HepG2 (cell line): ENCODE measurements around the gene QRICH2. TPM values are rescaled to one million over a fixed set of nuclear protein-coding genes. Genes with fewer than 3 reads are reported as not detected.
A peak's percentile ranks its signal among the peaks of the same experiment; 100 is the strongest.

Source experiments
- NR2C2 ChIP-seq: sonication (generic); formaldehyde crosslinking; IDR thresholded peaks from 2 replicates; pipeline ENCODE4 v1.4.0; 2020; ENCODE audit warnings: missing genetic modification reagents, mild to moderate bottlenecking, moderate library complexity, borderline replicate concordance
- SNAI1 ChIP-seq: sonication (generic); formaldehyde crosslinking; IDR thresholded peaks from 2 replicates; pipeline ENCODE4 v1.5.0; 2020; ENCODE audit warnings: mild to moderate bottlenecking, missing genetic modification reagents, borderline replicate concordance
- TSC22D2 ChIP-seq: sonication (generic); formaldehyde crosslinking; IDR thresholded peaks from 2 replicates; pipeline ENCODE4 v1.5.1; 2020; ENCODE audit warnings: missing genetic modification reagents, mild to moderate bottlenecking, borderline replicate concordance
- ZFP36L2 ChIP-seq: sonication (generic); formaldehyde crosslinking; IDR thresholded peaks from 2 replicates; pipeline ENCODE4 v1.4.0; 2020; ENCODE audit warnings: missing genetic modification reagents
- ZFYVE20 ChIP-seq: sonication (generic); formaldehyde crosslinking; IDR thresholded peaks from 2 replicates; pipeline ENCODE4 v1.8.0; 2023; ENCODE audit warnings: low read depth, mild to moderate bottlenecking, moderate library complexity, missing genetic modification reagents, borderline replicate concordance
- ZNF263 ChIP-seq: sonication (generic); formaldehyde crosslinking; IDR thresholded peaks from 2 replicates; pipeline ENCODE4 v1.4.0; 2020; ENCODE audit warnings: missing genetic modification reagents
- ZNF343 ChIP-seq: sonication (generic); formaldehyde crosslinking; IDR thresholded peaks from 2 replicates; pipeline ENCODE4 v1.4.0; 2020; ENCODE audit warnings: mild to moderate bottlenecking, missing genetic modification reagents
- ZNF530 ChIP-seq: sonication (generic); formaldehyde crosslinking; IDR thresholded peaks from 2 replicates; pipeline ENCODE4 v1.5.0; 2020; ENCODE audit warnings: low read depth, mild to moderate bottlenecking, missing genetic modification reagents
- ZNF883 ChIP-seq: sonication (generic); formaldehyde crosslinking; IDR thresholded peaks from 2 replicates; pipeline ENCODE4 v1.5.1; 2020; ENCODE audit warnings: mild to moderate bottlenecking, missing genetic modification reagents; ENCODE audit errors: not compliant biosample characterization
- polyA plus RNA-seq, 8 experiments: library from polyadenylated mRNA; depleted of rRNA in 3 of 8; stranded (reverse) in 7 of 8; unstranded in 1 of 8; fragments of >200 nt; fragmentation: Illumina TruSeq in 4 of 8; extraction: Trizol in 4 of 8; gene quantifications; 2 replicates each; pipeline versions ENCODE4 v1.2.1 to v1.2.3, GENCODE V29; 2011 to 2016; ENCODE audit warnings: low read depth in 4 of 8, missing spikeins in 1 of 8, mixed read lengths in 1 of 8; ENCODE audit not compliant: insufficient read depth in 1 of 8
- total RNA-seq, 5 experiments: library from RNA; depleted of rRNA; stranded (reverse); fragments of >200 nt; fragmentation: Illumina TruSeq; extraction: Trizol; gene quantifications; 2 replicates each; pipeline ENCODE4 v1.2.3, GENCODE V29; 2016; ENCODE audit warnings: low read depth in 1 of 5
- TF ChIP-seq, protein P1 (sequence below): sonication (generic); formaldehyde crosslinking; IDR thresholded peaks from 2 replicates; pipeline ENCODE4 v1.8.0; 2022; ENCODE audit warnings: mild to moderate bottlenecking, missing genetic modification reagents; ENCODE audit not compliant: insufficient replicate concordance
- TF ChIP-seq, protein P2 (sequence below): sonication (generic); formaldehyde crosslinking; IDR thresholded peaks from 2 replicates; pipeline ENCODE4 v1.8.1; 2023; ENCODE audit warnings: missing genetic modification reagents, mild to moderate bottlenecking, borderline replicate concordance
- TF ChIP-seq, protein P3 (sequence below): sonication (generic); formaldehyde crosslinking; IDR thresholded peaks from 2 replicates; pipeline ENCODE4 v1.5.0; 2020; ENCODE audit warnings: missing genetic modification reagents, mild to moderate bottlenecking, borderline replicate concordance
- TF ChIP-seq, protein P4 (sequence below): sonication (generic); formaldehyde crosslinking; IDR thresholded peaks from one replicate; pipeline ENCODE4 v1.5.1; 2020; ENCODE audit warnings: mild to moderate bottlenecking, missing genetic modification reagents; ENCODE audit errors: not compliant biosample characterization
- TF ChIP-seq, protein P5 (sequence below): sonication (generic); formaldehyde crosslinking; IDR thresholded peaks from 2 replicates; pipeline ENCODE4 v1.4.0; 2020; ENCODE audit warnings: mild to moderate bottlenecking, low read depth, missing genetic modification reagents
- TF ChIP-seq, protein P6 (sequence below): sonication (generic); formaldehyde crosslinking; IDR thresholded peaks from 2 replicates; pipeline ENCODE4 v1.4.0; 2020; ENCODE audit warnings: missing genetic modification reagents

The QRICH2 gene
- total and polyA plus RNA-seq, 2 of the 13 experiments (the other 11 are each of a cell fraction or from before 2014, with no cell fraction given), result 3.7 to 5.7 TPM

DNA sequence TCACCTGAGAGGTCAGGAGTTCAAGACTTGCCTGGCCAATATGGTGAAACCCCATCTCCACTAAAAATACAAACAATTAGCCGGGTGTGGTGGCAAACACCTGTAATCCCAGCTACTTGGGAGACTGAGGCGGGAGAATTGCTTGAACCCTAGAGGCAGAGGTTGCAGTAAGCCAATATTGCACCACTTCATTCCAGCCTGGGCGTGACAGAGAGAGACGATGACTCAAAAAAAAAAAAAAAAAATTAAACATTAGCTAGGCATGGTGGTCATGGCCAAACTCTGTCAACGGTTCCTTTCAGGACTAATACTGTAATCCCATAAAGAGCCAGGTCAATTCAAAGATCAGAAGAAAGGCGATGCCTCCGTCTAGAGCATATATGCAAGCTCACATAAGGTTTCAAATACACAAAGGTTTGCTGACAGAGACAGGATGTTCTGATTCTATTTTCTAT is 70.2 kb downstream of the QRICH2 start (continued):
- TF ChIP-seq, protein P1, sequence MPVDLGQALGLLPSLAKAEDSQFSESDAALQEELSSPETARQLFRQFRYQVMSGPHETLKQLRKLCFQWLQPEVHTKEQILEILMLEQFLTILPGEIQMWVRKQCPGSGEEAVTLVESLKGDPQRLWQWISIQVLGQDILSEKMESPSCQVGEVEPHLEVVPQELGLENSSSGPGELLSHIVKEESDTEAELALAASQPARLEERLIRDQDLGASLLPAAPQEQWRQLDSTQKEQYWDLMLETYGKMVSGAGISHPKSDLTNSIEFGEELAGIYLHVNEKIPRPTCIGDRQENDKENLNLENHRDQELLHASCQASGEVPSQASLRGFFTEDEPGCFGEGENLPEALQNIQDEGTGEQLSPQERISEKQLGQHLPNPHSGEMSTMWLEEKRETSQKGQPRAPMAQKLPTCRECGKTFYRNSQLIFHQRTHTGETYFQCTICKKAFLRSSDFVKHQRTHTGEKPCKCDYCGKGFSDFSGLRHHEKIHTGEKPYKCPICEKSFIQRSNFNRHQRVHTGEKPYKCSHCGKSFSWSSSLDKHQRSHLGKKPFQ (CRISPR knock-in tag), result peak; percentile 26
- TF ChIP-seq, protein P2, sequence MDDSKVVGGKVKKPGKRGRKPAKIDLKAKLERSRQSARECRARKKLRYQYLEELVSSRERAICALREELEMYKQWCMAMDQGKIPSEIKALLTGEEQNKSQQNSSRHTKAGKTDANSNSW (CRISPR knock-in tag), result no peak
- TF ChIP-seq NR2C2 (CRISPR knock-in tag) (0 out of 2 replicates have a peak, but pooled peaks have one; percentile 37), ZNF263 (CRISPR knock-in tag) (no peak), TSC22D2 (CRISPR knock-in tag) (no peak), ZNF343 (CRISPR knock-in tag) (no peak), ZFYVE20 (CRISPR knock-in tag) (no peak), ZNF883 (CRISPR knock-in tag) (no peak), ZNF530 (CRISPR knock-in tag) (no peak), ZFP36L2 (CRISPR knock-in tag) (no peak), SNAI1 (peak; percentile 42; the same call in 1 of the 2 replicates)
- TF ChIP-seq, protein P3, sequence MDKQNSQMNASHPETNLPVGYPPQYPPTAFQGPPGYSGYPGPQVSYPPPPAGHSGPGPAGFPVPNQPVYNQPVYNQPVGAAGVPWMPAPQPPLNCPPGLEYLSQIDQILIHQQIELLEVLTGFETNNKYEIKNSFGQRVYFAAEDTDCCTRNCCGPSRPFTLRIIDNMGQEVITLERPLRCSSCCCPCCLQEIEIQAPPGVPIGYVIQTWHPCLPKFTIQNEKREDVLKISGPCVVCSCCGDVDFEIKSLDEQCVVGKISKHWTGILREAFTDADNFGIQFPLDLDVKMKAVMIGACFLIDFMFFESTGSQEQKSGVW, result no peak
- TF ChIP-seq, protein P4, sequence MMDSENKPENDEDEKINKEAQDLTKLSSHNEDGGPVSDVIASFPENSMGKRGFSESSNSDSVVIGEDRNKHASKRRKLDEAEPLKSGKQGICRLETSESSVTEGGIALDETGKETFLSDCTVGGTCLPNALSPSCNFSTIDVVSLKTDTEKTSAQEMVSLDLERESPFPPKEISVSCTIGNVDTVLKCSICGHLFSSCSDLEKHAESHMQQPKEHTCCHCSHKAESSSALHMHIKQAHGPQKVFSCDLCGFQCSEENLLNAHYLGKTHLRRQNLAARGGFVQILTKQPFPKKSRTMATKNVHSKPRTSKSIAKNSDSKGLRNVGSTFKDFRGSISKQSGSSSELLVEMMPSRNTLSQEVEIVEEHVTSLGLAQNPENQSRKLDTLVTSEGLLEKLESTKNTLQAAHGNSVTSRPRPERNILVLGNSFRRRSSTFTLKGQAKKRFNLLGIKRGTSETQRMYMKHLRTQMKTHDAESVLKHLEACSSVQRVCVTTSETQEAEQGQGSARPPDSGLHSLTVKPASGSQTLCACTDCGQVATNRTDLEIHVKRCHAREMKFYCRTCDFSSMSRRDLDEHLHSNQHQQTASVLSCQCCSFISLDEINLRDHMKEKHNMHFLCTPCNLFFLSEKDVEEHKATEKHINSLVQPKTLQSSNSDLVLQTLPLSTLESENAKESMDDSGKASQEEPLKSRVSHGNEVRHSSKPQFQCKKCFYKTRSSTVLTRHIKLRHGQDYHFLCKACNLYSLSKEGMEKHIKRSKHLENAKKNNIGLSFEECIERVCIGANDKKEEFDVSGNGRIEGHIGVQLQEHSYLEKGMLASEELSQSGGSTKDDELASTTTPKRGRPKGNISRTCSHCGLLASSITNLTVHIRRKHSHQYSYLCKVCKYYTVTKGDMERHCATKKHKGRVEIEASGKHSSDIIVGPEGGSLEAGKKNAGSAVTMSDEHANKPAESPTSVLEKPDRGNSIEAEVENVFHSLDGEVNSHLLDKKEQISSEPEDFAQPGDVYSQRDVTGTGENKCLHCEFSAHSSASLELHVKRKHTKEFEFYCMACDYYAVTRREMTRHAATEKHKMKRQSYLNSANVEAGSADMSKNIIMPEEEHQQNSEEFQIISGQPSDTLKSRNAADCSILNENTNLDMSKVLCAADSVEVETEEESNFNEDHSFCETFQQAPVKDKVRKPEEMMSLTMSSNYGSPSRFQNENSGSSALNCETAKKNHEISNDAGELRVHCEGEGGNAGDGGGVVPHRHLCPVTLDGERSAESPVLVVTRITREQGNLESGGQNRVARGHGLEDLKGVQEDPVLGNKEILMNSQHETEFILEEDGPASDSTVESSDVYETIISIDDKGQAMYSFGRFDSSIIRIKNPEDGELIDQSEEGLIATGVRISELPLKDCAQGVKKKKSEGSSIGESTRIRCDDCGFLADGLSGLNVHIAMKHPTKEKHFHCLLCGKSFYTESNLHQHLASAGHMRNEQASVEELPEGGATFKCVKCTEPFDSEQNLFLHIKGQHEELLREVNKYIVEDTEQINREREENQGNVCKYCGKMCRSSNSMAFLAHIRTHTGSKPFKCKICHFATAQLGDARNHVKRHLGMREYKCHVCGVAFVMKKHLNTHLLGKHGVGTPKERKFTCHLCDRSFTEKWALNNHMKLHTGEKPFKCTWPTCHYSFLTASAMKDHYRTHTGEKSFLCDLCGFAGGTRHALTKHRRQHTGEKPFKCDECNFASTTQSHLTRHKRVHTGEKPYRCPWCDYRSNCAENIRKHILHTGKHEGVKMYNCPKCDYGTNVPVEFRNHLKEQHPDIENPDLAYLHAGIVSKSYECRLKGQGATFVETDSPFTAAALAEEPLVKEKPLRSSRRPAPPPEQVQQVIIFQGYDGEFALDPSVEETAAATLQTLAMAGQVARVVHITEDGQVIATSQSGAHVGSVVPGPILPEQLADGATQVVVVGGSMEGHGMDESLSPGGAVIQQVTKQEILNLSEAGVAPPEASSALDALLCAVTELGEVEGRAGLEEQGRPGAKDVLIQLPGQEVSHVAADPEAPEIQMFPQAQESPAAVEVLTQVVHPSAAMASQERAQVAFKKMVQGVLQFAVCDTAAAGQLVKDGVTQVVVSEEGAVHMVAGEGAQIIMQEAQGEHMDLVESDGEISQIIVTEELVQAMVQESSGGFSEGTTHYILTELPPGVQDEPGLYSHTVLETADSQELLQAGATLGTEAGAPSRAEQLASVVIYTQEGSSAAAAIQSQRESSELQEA (CRISPR knock-in tag), result peak; percentile 46
- TF ChIP-seq, protein P5, sequence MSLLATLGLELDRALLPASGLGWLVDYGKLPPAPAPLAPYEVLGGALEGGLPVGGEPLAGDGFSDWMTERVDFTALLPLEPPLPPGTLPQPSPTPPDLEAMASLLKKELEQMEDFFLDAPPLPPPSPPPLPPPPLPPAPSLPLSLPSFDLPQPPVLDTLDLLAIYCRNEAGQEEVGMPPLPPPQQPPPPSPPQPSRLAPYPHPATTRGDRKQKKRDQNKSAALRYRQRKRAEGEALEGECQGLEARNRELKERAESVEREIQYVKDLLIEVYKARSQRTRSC, result no peak
- TF ChIP-seq, protein P6, sequence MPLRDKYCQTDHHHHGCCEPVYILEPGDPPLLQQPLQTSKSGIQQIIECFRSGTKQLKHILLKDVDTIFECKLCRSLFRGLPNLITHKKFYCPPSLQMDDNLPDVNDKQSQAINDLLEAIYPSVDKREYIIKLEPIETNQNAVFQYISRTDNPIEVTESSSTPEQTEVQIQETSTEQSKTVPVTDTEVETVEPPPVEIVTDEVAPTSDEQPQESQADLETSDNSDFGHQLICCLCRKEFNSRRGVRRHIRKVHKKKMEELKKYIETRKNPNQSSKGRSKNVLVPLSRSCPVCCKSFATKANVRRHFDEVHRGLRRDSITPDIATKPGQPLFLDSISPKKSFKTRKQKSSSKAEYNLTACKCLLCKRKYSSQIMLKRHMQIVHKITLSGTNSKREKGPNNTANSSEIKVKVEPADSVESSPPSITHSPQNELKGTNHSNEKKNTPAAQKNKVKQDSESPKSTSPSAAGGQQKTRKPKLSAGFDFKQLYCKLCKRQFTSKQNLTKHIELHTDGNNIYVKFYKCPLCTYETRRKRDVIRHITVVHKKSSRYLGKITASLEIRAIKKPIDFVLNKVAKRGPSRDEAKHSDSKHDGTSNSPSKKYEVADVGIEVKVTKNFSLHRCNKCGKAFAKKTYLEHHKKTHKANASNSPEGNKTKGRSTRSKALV, result peak; percentile 61; the same call in 1 of the 2 replicates
